ENCODE measurements around the gene CANT1. TPM values are rescaled to one million over a fixed set of nuclear protein-coding genes. Genes with fewer than 3 reads are reported as not detected.

CANT1 gene
- total RNA-seq, 1 experiment from 2014 or later, result 54.2 TPM

- ChIA-PET CTCF (interaction anchor here (0.6 kb wide), 2 partner anchors 12 to 432 kb away, joined by 3 to 8 read pairs; no protein-coding TSS in a partner anchor), POLR2A (ENCODE audit: low non-redundant PET) (no interaction called here)
- Histone ChIP-seq H3K4me1 (ENCODE audit: insufficient read depth, low read length, poor library complexity, severe bottlenecking) (peaks cover 4% of the 10 kb centered on the region), H3K36me3 (ENCODE audit: insufficient read depth, low read length, poor library complexity, severe bottlenecking) (no peaks in the 10 kb centered on the region), H3K4me3 (ENCODE audit: low read depth, low read length, poor library complexity, severe bottlenecking) (no peak overlapping the region), H3K9me3 (ENCODE audit: low read depth, low read length, poor library complexity, severe bottlenecking) (no peaks in the 10 kb centered on the region), H3K27ac (ENCODE audit: low read depth, low read length, poor library complexity, severe bottlenecking) (no peak overlapping the region), H3K27me3 (replicated peaks; ENCODE audit: insufficient read depth, low read depth, low read length, poor library complexity) (no peaks in the 10 kb centered on the region)
- TF ChIP-seq CTCF (conservative IDR thresholded peaks at IDR 0.05; ENCODE audit: low read depth, low read length) (no peak), EZH2 (IDR thresholded peaks at IDR 0.05; ENCODE audit: borderline replicate concordance, low read depth, low read length, poor library complexity, severe bottlenecking) (no peak)
- intact Hi-C loops (cut with micrococcal nuclease; ENCODE audit: unreplicated experiment), result no loop called here
- no peak for DNase-seq (ENCODE audit: low spot score)
- BruUV-seq (replicated peaks), result no TSS peak
These were observed 29.1 kb upstream of the CANT1 start for GRCh38 chr17:79038545-79039135.

- POLR2A ChIA-PET (ENCODE audit: low non-redundant PET), result no interaction called here
- BruUV-seq (replicated peaks), result no TSS peak
These were observed 27.0 kb upstream of the CANT1 start for GRCh38 chr17:79036596-79036995.

GRCh38 chr17:79036181-79036580 is 26.6 kb upstream of the CANT1 start:
- POLR2A ChIA-PET (ENCODE audit: low non-redundant PET), result no interaction called here
- no peak overlapping the region for H3K4me3 ChIP-seq (ENCODE audit: low read depth, low read length, poor library complexity, severe bottlenecking)
- H3K27ac ChIP-seq (ENCODE audit: low read depth, low read length, poor library complexity, severe bottlenecking), result no peak overlapping the region
- no peak for TF ChIP-seq CTCF (conservative IDR thresholded peaks at IDR 0.05; ENCODE audit: low read depth, low read length)
- TF ChIP-seq EZH2 (IDR thresholded peaks at IDR 0.05; ENCODE audit: borderline replicate concordance, low read depth, low read length, poor library complexity, severe bottlenecking), result no peak
- H3K36me3 ChIP-seq (ENCODE audit: insufficient read depth, low read length, poor library complexity, severe bottlenecking), result no peaks in the 10 kb centered on the region
- no peaks in the 10 kb centered on the region for H3K9me3 ChIP-seq (ENCODE audit: low read depth, low read length, poor library complexity, severe bottlenecking)
- intact Hi-C loops (cut with micrococcal nuclease; ENCODE audit: unreplicated experiment), result no loop called here
- BruUV-seq (replicated peaks), result no TSS peak
- DNase-seq (ENCODE audit: low spot score), result no peak
- CTCF ChIA-PET, result no interaction called here
- no peaks in the 10 kb centered on the region for H3K27me3 ChIP-seq (replicated peaks; ENCODE audit: insufficient read depth, low read depth, low read length, poor library complexity)
- H3K4me1 ChIP-seq (ENCODE audit: insufficient read depth, low read length, poor library complexity, severe bottlenecking), result peaks cover 4% of the 10 kb centered on the region

More at GRCh38 chr17:79036596-79036995, 27.0 kb upstream of the CANT1 start:
- intact Hi-C loops (cut with micrococcal nuclease; ENCODE audit: unreplicated experiment), result no loop called here
- Histone ChIP-seq H3K27me3 (replicated peaks; ENCODE audit: insufficient read depth, low read depth, low read length, poor library complexity) (no peaks in the 10 kb centered on the region), H3K9me3 (ENCODE audit: low read depth, low read length, poor library complexity, severe bottlenecking) (no peaks in the 10 kb centered on the region), H3K4me1 (ENCODE audit: insufficient read depth, low read length, poor library complexity, severe bottlenecking) (peaks cover 4% of the 10 kb centered on the region), H3K27ac (ENCODE audit: low read depth, low read length, poor library complexity, severe bottlenecking) (no peak overlapping the region), H3K36me3 (ENCODE audit: insufficient read depth, low read length, poor library complexity, severe bottlenecking) (no peaks in the 10 kb centered on the region), H3K4me3 (ENCODE audit: low read depth, low read length, poor library complexity, severe bottlenecking) (no peak overlapping the region)
- CTCF ChIA-PET, result no interaction called here
- no peak for TF ChIP-seq CTCF (conservative IDR thresholded peaks at IDR 0.05; ENCODE audit: low read depth, low read length)
- TF ChIP-seq EZH2 (IDR thresholded peaks at IDR 0.05; ENCODE audit: borderline replicate concordance, low read depth, low read length, poor library complexity, severe bottlenecking), result no peak
- peak; percentile 39 for DNase-seq (ENCODE audit: low spot score)
